HG02571 (cell line): ENCODE results near the gene SCLT1.
"Not testable (repeated sequence)": the region's sequence is repeated elsewhere in the genome, so short reads cannot be mapped to it uniquely, and the experiment has no call there.

Source experiments
- ATAC-seq: cut with Tn5 transposase; IDR thresholded peaks from one replicate; pipeline ENCODE4 v1.9.1; 2021; ENCODE audit warnings: mild to moderate bottlenecking, moderate library complexity; ENCODE audit not compliant: unreplicated experiment

Gene SCLT1

DNA sequence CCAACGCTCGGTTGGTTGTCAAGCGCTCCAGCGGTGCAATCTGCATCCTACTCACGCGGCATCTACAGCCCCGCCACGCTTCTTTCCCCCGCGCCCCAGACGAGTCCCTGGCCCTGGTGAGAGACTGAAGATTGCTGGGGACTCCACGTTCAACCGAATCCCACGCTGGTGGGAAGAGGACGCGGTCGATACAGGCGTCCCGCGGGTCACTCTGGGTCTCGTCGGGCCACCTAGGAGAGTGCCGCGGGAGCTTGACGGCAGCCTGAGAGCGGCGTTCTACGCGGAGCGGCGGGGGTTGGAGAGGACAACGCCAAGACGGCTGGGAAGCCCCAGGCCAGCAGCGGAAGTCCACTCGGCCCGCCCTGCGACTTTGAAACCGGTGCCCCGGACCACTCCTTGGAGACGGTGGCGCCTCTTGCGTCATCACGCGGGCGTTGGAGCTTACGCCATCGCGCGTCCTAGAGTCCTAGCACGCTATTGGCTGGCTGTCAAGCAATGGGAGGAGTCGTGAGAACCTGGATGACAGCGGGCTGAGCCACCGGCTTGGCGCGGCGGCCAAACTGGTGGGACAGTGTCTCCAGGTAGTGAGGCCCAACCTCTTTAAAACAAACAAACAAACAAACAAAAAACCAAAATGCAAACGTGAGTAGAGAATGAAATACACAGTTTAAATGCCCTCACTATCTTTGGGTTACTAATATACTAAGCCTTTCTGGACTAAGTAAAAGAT is at the start of gene SCLT1:
SCLT1 (minus strand) TSS at position 349 of the 730 bp plus-strand sequence. CDS start 436 bp downstream, outside the sequence.
- peak; percentile 94 for ATAC-seq

DNA sequence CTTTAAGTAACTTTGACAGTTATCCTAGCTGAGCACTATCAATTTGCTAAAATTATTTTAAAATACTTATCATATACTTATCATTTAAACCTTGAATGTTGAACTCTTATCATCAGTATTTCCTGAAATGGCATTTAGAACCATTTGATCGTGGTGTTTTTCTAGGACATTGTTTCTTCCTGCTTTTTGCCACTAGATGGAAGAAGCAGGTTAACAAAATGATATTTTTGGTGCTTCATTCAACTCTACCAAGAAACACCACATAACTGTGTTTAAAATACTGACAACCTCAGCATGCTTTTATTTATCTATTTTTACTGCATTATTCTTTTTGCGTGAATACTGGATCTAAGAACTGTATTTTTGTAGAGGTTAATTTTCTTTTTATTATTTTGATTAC is 47.2 kb upstream of the SCLT1 start:
- no peak for ATAC-seq

DNA sequence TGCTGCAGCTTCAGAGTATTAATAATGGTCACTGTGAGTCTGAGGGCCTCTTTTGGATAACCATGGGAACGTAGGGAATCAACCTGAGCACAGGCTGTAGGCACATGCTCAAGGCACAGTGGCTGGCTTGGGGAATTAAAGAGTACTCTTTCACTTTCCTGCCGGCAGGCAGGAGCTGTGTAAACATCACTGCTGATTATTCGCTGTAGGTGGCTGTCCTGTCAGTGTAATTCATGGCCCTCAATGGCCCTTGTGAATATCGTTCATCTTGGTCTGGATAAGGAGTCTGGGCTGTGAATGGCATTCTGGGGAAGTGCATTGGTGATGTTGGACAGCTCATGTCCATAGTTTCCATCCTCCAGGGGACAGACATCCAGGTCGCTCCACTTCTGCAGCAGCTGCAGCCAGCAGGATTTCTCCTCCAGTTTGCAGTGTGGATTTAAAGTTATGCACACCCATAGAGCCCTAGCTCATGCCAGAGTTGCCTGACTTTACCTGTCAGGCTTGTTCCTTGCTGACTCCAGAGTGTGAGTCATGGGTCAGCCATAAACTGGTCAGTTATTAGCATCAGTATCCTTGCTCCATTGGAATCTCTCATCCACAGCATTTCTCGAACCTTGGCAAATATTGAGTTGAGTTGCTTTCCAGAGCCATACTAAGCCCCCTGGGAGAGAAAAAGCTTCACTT is 45.6 kb upstream of the SCLT1 start:
- no peak for ATAC-seq

DNA sequence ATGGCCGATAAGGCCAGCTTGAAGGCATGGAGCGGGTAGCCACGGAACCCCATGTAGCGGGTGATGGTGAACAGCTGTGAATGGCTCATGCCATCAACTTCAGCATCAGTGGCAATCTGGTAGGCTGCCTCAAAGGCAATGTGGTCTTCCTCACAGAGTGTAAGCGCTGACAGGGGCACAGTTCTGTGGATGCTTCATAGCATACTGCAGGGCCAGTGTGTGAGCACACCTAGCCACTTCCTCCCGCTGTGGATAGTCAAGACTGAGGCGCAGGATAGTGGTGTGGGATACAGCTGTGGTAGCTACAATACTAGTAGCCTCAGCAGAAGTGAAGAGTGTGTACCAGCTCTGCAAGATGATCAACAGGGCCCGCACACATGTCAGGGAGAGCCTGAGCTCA is 43.1 kb upstream of the SCLT1 start:
- ATAC-seq = no peak

DNA sequence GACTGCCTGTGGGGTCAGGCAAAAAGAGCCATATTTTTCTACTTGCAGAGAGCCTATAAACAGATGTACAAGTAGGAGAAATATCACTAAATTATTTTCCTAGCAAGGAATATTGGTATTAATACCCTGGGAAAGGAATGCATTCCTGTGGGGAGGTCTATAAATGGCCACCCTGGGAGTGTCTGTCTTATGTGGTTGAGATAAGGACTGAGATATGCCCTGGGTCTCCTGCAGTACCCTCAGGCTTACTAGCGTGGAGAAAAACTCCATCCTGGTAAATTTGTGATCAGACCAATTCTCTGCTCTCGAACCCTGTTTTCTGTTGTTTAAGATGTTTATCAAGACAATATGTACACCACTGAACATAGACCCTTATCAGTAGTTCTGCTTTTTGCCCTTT is 38.0 kb upstream of the SCLT1 start:
- ATAC-seq = no peak

DNA sequence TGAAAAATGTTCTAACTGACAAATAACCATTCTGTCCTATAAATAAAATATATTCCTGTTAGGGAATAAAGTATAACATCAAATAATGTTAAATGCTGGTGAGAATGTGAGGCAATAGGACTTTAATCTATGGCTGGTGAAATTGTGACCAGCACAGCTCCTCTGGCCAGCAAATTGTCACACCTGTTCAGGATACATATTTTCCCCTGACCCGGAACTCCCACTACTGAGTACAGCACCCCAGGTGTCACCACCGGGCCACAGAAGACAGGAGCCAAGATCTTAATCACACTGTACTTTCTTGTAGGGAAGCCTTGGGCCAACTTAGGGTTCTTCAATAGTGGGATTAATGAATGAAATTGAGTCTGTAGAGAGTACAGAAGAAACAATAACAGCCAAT is 35.8 kb upstream of the SCLT1 start:
- no peak for ATAC-seq

DNA sequence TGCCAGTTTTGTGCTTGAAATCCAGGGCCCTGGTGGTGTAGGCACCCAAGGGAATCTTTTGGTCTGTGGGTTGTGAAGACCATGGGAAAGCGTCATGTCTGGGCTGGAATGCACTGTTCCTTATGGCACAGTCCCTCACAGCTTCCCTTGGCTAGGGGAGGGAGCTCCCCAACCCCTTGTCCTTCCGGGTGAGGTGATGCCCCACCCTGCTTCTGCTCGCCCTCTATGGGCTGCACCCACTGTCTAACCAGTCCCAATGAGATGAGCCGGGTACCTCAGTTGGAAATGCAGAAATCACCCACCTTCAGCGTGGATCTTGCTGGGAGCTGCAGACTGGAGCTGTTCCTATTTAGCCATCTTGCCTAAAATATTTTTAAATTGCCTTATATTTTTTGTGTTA is 33.3 kb upstream of the SCLT1 start:
- not testable (repeated sequence) for ATAC-seq

DNA sequence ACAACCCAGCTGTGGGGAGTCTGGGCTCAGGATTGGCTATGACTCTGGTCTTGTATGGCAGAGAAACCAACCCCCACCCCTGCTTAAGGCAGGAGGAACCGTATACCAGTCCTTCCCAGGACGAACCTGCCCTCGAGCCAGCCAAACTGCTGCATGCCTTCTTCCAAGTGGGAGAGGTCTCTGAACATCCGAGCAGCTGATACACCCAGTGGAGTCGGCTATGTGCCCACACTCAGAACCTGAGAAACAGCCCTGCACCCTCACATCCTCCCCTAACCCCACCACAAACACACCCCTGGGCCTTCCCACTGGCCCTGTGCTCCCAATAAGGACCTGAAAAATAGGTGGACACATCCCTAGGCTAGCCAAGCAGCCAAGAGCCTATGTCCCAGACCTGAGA is 24.4 kb upstream of the SCLT1 start:
- ATAC-seq = no peak

DNA sequence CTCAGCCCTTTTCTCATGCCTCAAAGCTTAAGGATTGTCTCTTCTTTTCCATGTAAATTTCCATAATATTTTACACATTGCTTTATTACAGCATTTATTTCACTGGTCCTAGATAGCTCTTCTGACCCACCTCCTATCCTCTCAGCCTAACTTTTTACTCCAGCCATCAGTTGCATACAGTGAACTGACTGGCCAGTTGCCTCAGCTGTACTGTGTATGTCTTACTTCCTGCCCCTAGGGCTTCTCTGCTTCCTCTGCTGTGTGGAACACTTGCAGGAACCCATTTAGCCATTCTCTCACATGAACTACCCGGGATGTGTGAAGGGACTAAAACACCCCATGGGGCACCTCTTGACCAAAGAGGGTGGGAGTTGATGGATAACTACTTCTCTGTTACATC is 20.6 kb upstream of the SCLT1 start:
- ATAC-seq = no peak

DNA sequence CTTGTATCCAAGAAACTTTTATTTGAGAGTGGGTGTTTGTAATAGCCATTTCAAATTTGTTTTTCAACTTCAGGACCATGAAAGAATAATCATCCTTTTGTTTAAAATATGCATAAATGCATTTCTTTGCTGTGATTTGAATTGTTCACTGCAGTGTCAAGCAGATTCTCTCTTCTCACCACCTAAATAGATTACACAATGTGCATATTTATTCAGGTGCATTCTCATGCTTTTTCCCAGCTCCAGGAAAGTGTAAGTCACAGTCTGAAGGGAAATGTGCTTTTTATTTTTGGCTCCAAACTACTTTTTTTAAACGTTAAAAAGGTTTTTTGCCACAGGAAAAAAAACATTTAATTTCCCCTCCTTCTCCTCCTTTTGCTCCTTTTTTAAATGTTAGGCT is 20.1 kb upstream of the SCLT1 start:
- no peak for ATAC-seq

DNA sequence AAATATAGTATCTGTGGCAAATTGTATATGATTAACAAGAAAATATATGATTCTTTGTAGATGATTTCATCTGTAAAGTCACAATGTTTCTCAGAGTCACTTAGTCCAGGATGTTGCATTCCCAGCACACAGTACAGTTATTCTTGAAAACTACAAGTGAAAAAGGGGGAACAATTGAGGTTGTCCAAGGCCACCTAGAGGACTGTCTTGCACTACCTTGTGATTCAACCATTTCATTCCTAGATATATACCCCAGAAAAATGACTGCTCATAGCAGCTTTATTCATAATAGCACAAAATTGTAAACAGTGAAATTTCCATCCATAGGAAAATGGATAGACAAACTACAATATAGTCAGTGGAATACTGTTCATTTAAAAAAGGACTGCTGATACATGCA is 18.6 kb upstream of the SCLT1 start:
- ATAC-seq = no peak

DNA sequence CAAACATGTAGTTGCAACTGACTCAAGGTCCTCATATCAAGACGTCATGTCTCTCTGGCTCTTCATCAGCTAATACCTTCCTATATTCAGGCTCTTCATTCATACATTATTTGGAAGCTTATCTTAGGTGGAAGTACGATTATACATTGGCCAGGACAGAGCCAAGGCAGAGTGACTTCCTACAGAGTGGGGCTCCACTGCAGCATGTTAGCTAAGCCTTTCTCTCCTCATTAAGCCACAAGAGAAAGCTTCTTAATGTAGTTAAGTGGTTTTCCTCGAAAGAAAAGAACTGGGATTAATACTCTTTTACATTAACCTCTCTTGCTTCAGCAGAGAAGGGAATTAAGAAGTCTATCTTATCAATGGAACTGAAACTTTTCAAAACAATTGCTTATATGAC is 17.6 kb upstream of the SCLT1 start:
- ATAC-seq = no peak

DNA sequence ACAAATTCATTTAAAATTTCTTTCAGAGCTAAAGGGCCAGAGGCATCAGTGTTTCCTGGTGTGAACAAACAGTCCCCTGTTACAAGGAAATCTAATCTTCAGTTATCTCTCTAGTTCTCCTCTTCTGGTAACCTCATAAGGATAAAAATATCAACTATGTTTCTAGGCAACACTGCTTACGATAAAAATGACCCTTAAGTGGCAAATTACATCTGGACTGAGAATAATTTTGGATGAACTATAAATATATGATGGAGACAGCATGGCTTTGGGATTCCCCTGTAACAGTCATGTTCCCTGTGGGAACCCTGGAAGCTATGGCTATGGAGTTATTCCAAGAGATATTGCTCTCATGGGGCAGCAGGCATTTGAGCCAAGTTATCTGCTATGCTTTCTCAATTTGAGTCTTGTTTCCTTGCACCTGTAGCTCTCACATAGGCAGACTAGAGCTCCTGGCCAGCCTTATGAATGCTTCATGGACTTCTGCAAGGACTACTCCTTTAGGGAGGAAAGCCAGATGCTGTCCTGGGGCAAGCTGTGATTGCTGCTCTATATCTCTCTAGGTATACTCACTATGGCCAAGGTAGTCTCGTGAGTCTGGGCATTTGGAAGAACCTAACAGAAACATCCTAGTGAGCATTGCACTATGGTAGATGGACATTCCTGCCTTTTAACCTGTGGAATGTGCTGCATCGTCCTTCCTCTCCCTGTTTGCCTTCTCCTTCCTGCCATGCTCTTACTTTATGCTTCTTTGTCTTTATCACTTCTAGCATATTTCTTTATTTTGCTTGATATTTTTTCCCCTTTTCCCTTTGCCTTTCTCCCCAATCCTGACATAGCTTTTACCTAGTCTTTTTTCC is 16.9 kb upstream of the SCLT1 start:
- no peak for ATAC-seq

DNA sequence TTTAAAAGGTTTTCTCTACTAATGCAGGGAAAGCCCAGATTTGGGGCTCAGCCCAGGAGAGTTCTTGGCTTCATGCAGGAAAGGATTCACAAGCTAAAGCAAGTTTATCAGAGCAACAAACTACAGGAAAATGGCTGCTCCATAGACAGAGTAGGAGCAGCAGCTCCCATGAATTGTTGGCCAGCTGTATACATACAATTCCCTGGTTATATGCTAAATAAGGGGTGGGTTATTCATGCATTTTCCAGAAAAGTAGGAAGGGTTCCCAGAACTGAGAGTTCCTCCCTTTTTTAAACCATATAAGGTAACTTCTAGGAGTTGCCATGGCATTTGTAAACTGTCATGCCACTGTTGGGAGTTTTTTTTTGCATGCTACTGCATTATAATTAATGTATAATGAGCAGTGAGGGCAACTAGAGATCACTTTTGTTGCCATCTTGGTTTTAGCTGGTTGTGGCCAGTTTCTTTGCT is 5.2 kb upstream of the SCLT1 start:
- ATAC-seq = no peak

DNA sequence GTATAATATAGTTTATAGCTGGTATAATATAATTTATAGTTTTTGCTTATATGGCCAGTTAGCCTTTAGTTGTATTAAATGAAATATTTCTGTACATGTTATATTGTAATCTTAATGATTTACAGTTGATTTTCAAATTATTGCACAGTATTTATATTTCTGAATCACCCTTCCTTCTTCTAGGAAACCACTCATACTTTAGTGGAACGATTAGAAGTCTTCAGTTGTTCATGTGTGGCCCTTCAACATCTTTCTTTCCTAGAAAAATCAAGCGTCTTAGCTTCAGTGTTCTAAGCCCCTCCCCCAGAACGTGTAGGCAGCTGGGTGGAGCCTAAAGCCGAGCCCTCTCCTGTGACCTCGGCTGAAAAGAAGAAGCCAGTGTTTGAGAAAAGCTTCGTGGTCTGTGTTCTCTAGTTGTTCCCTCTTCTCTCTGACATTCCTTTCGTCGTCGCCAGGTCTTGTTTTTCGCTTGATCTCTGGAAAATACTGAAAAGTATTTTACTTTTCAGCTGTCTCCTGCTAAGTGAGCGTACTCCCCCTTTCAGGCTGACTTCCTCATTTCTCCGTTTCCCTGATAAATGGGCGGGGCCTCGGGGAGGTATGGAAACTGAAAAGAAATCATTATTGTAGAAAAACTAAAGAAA is 2.6 kb upstream of the SCLT1 start, which contains the start of gene C4orf33:
C4orf33 (plus strand) TSS at position 342 of the 644 bp plus-strand sequence. CDS start 6,459 bp downstream, outside the sequence.
- peak; percentile 44 for ATAC-seq

DNA sequence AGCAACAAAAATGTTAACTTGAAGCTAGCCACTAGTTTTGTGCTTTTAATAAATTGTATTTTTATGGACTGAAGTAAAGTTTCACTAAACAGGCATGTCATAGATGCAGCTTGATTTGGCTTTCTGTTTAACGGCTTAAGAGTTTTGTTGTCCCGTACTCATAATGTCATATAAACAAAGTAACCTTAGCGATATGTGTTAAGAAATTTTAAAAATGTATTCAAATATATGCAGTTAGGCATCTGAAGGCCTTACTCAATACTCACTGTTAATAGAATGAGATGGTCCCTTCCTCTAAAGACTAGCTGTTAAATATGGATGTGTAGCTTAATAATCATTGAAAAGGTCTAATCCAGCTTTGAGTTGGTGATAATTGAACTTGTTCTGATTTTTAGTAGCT is 1.0 kb upstream of the SCLT1 start:
- no peak for ATAC-seq

DNA sequence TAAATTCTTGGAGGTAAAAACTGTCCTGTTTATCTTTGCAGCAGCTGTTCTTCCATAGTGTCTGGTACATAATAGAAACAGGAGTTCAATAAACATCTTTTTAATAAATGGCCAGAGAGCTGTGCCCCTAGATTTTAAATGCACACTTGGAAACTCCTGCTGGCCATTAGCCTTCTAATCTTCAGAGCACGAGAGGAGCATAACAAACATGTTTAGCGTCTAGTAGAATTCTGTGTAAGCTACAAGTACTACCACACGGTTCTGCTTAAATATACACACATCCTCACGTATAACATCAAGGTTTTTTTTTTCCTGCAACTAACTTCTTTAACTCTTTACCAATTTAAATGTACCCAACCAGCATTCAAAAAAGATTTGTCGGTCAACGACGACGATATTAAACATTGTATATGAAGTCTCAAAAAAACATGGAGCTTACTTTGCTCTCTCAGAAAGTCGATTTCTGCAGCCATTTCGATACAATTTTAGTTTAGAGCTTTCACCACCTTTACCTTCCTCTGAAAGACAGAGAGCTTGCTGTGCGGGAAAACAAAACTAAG is 628 bp downstream of the SCLT1 start:
- ATAC-seq = no peak

DNA sequence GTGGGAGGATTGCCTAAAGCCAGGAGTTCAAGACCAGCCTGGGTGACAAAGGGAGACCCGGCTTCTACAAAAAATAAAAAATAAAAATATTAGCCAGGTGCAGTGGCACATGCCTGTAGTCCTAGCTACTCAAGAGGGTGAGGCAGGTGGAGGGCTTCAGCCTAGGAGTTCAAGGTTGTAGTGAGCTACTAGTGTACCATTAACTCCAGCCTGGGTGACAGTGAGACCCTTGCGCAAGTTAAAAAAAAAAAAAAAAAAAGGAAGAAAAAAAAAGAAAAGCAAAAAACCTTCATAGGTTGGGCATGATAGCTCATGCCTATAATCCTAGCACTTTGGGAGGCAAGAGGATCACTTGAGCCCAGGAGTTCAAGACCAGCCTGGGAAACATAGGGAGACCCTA is 5.8 kb downstream of the SCLT1 start:
- no peak for ATAC-seq

DNA sequence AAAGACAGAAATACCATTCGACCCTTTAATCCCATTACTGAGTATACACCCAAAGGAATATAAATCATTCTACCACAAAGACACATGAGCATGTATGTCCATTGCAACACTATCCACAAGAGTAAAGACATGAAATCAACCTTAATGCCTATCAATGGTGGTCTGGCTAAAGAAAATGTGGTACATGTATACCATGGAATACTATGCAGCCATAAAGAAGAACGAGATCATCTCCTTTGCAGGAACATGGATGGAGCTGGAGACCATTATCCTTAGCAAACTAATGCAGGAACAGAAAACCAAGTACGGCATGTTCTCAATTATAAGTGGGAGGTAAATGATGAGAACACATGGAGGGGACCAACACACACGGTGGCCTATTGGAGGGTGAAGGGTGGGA is 7.9 kb downstream of the SCLT1 start:
- no peak for ATAC-seq

DNA sequence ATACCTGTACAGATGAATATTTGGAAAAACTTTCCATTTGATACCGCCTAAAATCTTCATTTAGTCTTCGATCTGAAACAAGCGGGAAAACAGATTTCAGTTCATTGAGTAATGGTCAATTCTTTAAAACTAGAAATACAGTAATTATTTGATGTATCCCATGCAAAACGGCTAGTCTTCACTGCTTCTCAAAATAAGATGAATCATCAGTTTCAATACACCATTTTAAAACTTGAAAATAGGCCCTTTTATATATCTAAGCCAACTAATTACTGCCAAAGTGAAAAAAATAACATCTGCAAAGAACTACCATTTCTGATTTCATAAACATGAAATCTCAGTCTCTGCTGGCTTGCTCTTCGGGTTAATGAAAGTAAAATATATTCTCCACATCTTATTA is 11.0 kb downstream of the SCLT1 start:
- ATAC-seq = no peak

DNA sequence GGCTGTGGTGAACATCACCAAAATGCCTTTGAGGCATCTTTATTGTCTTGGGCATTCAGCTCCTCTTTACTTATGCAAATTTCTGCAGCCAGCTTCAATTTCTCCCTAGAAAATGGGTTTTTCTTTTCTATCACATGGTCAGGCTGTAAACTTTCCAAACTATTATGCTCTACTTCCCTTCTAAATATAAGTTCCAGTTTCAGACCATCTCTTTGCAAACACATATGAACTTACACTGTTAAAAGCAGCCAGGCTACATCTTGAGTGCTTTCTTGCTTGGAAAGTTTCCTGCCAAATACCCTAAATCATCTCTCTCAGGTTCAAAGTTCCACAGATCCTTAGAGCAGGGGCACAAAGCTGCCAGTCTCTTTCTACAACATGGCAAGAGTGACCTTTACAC is 13.2 kb downstream of the SCLT1 start:
- ATAC-seq = no peak
